ENCODE measurements around the gene EVI5L. TPM values are rescaled to one million over a fixed set of nuclear protein-coding genes. Genes with fewer than 3 reads are reported as not detected.

EVI5L gene
- total and polyA plus RNA-seq, 3 donors from 2014 or later: 45.8 to 69.3 (median 68.9) TPM

DNA sequence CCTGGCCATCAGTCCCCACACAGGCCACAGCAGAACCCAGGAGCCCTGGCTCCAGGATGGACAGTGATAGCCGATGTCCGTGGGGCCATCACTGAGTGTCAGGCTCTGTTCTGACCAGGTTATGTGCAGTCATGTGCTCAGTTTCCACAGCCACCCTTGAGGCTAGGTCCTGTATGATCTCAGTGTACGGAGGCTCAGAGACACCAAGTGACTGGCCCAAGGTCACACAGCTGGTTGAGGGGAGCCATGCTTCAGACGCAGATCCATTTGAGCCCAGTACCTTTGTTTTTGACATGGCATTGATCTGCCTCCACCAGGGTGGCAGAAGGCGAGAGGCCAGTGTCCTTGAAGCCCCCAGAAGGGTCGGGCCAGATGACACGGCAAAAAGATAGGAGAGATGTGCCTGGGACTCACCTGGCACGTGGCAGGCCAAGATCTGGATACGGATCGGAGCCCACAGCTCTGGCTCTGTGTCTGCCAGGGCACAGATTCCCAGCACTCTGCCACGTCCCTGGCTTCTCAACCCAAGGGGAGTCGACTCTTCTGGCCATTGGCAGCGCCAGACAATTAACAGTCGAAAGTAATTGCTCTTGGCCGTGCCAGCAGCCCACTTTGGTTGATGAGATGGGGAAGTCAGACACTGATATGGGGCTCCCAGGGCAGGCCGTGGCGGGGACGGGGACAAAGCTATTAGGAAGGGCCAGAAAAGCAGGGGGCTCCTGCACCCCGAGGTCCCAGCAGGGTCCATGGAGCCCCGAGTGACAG lies 15.6 kb downstream of the EVI5L start:
- TF ChIP-seq POLR2A (IDR thresholded peaks at IDR 0.05): no peak
- TF ChIP-seq, protein P1, sequence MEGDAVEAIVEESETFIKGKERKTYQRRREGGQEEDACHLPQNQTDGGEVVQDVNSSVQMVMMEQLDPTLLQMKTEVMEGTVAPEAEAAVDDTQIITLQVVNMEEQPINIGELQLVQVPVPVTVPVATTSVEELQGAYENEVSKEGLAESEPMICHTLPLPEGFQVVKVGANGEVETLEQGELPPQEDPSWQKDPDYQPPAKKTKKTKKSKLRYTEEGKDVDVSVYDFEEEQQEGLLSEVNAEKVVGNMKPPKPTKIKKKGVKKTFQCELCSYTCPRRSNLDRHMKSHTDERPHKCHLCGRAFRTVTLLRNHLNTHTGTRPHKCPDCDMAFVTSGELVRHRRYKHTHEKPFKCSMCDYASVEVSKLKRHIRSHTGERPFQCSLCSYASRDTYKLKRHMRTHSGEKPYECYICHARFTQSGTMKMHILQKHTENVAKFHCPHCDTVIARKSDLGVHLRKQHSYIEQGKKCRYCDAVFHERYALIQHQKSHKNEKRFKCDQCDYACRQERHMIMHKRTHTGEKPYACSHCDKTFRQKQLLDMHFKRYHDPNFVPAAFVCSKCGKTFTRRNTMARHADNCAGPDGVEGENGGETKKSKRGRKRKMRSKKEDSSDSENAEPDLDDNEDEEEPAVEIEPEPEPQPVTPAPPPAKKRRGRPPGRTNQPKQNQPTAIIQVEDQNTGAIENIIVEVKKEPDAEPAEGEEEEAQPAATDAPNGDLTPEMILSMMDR (IDR thresholded peaks at IDR 0.05): no peak
- intact Hi-C loops (cut with DNase I; ENCODE audit: low total_unique reads): no loop called here
- Histone ChIP-seq H3K9me3 (no peaks in the 10 kb centered on the region), H3K4me1 (peaks cover 4% of the 10 kb centered on the region), H3K4me3 (no peak overlapping the region), H3K27me3 (no peaks in the 10 kb centered on the region), H3K36me3 (ENCODE audit: low read depth, missing control alignments) (no peaks in the 10 kb centered on the region), H3K27ac (no peak overlapping the region)
- 85 to 95% methylated on average over 16 to 20 of the region's 20 CpGs for WGBS, 2 donors
- no peak for DNase-seq

DNA sequence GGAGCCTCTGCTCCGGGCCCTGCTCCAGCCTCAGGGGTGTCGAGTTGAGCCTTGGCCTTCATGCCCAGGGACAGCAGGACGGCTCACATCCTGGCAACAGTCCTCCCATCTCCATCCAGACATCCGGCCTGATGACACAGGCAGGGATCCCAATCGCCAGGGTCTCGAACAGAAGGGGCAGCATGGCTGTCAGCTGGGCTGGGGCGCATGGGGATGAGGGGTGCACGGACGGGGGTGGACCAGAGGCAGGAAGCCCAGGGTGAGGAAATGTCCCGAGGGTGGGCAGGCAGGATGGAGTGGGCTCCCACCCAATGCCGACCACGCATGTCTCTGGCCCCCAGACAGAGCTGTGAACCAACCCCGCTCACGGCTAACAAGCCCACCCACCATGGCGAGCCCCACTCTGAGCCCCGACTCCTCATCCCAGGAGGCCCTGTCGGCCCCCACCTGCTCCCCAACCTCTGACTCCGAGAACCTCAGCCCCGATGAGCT lies 16.2 kb downstream of the EVI5L start:
- DNase-seq: no peak
- no peak overlapping the region for H3K4me3 ChIP-seq
- H3K4me1 ChIP-seq: peaks cover 4% of the 10 kb centered on the region
- no peaks in the 10 kb centered on the region for H3K36me3 ChIP-seq (ENCODE audit: low read depth, missing control alignments)
- no peak for TF ChIP-seq POLR2A (IDR thresholded peaks at IDR 0.05)
- TF ChIP-seq, protein P1 (IDR thresholded peaks at IDR 0.05): no peak
- 88 to 96% methylated on average over 4 to 19 of the region's 19 CpGs for WGBS, 2 donors
- no peak overlapping the region for H3K27ac ChIP-seq
- H3K27me3 ChIP-seq: no peaks in the 10 kb centered on the region
- intact Hi-C loops (cut with DNase I; ENCODE audit: low total_unique reads): no loop called here
- no peaks in the 10 kb centered on the region for H3K9me3 ChIP-seq

DNA sequence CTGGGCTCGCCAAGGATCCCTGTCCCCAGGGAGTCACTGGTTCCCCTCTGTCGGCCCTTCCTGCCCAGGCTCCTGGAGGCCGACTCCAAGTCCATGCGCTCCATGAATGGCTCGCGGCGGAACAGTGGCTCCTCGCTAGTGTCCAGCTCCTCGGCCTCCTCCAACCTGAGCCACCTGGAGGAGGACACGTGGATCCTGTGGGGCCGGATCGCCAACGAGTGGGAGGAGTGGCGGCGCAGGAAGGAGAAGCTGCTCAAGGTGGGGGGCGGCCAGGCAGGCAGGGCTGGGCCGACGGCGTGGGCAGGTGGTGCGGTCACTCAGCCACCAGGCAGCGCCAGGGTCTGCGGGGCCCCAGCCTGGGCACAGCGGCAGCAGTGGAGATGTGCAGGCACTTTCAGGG lies 17.6 kb downstream of the EVI5L start:
- H3K4me3 ChIP-seq: no peak overlapping the region
- intact Hi-C loops (cut with DNase I; ENCODE audit: low total_unique reads): no loop called here

DNA sequence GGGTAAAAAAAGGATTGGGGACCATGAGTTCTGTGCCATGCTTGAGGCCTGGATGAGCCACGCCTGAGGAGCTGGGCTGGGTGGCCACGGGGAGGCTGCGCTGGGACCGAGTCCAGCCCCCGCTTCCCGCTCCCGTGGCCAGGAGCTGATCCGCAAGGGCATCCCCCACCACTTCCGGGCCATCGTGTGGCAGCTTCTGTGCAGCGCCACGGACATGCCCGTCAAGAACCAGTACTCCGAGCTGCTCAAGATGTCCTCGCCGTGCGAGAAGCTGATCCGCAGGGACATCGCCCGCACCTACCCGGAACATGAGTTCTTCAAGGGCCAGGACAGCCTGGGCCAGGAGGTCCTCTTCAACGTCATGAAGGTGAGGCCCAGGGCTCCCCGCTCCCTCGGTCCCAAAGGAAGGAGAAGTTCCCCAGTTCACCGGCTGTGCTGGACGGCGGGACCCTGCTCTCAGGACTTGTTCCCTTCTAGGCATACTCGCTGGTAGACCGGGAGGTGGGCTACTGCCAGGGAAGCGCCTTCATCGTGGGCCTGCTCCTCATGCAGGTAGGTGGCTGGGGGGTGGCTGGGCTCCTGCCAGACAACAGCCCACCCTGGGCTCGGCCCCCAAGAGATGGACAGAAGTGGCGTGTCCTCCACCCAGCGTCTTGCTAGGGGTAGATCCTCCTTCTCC lies 18.9 kb downstream of the EVI5L start:
- peaks cover 9% of the 10 kb centered on the region for H3K4me1 ChIP-seq

More for the DNA sequence above, 17.6 kb downstream of the EVI5L start:
- peaks cover 4% of the 10 kb centered on the region for H3K4me1 ChIP-seq
- TF ChIP-seq, protein P1 (IDR thresholded peaks at IDR 0.05): no peak
- 84 to 92% methylated on average over 18 to 23 of the region's 23 CpGs for WGBS, 2 donors
- DNase-seq: no peak
- H3K36me3 ChIP-seq (ENCODE audit: low read depth, missing control alignments): no peaks in the 10 kb centered on the region
- H3K27me3 ChIP-seq: no peaks in the 10 kb centered on the region
- H3K27ac ChIP-seq: no peak overlapping the region
- no peaks in the 10 kb centered on the region for H3K9me3 ChIP-seq

More for the DNA sequence above, 18.9 kb downstream of the EVI5L start:
- Histone ChIP-seq H3K4me3 (no peak overlapping the region), H3K36me3 (ENCODE audit: low read depth, missing control alignments) (no peaks in the 10 kb centered on the region), H3K27ac (no peak overlapping the region), H3K9me3 (no peaks in the 10 kb centered on the region), H3K27me3 (no peaks in the 10 kb centered on the region)
- 86 to 89% methylated on average over 9 to 34 of the region's 34 CpGs for WGBS, 2 donors
- intact Hi-C loops (cut with DNase I; ENCODE audit: low total_unique reads): no loop called here
- no peak for TF ChIP-seq POLR2A (IDR thresholded peaks at IDR 0.05)
- TF ChIP-seq, protein P1 (IDR thresholded peaks at IDR 0.05): no peak
- no peak for DNase-seq
